GM21515 (cell line): ENCODE results near the gene TEX2.

Source experiments
- ATAC-seq: cut with Tn5 transposase; IDR thresholded peaks from one replicate; pipeline ENCODE4 v1.9.1; 2021; ENCODE audit not compliant: unreplicated experiment

Gene TEX2

DNA sequence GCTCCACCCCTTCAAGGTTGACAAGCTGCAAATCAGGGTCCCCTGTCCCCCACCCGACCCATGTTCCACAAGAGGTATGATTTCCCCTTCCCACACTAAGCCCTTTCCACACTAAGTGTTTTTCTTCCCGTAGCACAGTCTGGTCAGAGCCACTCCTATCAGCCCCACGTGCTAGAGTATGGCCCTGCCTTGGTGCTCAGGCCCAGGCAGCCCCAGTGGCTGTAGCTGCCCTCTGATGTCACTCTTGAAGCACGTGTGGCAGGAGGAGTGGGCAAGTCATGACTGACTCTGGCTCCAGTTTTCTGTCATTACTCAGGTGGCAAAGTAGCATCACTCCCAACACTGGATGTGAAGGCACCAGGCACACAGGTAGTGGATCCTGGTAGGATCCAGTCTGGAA lies 97.7 kb downstream of the TEX2 start:
- ATAC-seq = no peak

DNA sequence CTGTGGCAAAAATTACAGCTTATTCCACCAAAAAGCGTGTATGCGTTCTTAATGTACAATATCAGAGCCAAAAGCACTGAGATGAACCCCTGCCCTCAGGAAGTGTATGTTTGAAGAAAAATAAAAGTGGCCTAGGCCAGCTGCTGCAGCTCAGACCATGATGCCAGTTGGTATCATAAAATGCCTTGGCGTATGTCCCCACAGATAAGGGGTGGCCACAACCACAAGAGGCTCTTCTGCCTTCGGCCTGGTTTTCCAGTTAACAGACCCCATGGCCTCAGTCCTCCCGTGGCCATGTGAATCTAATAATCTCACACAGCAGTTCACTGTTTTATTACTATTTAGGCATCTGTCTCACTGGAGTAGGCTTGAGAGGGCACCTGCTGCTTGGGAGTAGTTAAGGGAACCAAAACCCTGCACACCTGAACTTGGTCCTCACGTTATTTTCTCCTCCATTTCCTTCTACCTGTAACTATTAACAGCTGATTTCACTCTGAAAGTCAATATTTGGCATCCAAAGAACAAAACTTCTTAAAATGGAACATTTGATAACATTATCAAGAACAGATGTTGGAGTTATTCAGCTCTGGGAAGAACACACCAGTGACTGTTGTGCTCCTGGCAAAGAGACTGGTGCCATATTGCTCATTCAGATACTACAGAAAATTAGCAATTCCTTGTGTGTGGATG lies 98.3 kb downstream of the TEX2 start:
- ATAC-seq = no peak

DNA sequence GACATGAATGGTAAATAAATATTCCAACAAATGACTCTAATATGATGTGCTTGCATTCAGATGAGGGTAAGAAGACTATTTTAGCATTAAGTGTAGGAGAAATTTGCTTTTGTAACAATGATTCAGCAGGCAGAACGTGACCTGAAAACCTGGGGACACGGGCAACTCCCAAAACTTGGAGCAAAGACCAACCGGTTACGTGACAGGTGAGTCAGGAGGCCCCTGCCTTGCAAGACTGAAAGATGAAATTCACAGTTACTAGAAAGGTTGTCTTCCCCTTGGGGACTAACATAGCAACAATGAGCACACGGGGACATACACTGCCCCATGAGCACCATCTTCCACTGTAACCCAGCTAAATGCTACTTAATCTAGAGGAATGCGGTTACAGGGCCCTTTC lies 99.6 kb downstream of the TEX2 start:
- no peak for ATAC-seq

DNA sequence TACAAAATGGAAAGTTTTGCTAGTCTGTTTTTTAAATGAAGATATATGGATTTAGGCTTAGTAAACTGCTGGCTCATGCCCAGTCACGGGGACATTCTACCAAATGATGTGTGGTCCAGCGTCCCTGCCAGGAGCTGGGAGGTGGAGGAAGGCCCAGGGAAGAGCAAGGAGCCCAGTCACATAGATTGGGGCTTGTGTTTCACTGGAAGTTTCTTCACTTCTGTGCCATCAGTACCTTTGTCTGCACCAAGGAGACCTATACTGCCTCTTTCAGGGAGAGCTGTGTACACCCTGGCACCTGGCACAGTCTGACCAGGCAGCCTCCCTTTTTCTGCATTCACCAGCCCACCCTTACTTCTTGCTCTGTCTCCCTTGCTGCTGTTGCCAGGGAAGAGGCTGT lies 100.5 kb downstream of the TEX2 start:
- ATAC-seq = no peak

DNA sequence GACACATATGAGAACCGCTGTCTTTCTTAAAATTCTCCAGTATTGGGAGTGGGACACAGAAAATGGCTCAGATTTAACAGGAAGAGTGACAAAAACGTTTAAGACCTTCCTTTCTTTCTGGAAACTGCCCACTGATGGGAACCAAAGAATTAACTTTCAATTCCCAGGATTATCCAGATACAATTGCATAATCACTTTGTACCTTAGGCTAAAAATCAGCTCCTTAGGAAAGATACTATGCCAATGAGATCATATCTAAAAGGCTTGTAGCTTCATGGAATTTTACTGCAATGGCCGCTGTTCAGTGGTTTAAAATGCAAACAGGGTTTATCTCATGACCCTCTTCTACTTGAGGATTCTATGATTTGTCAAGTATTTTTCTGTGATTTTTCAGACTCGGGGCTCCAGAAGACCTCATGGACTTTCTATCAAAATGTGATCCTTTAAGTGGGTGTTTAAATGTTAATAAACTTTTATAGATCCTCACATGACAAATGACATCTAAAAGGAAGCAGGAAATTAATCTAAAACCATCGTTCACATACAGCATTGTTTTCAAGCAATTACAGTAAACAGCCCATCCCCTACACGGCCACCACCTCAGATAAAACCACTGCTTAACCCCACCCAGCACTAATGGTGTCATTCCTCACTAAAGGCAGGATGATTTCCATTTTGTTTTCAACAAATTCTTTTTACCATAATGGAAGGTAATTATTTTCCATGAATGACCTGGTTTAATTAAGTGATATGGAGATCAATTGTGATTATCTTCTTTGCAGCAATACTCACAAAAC lies 101.5 kb downstream of the TEX2 start:
- ATAC-seq = no peak

DNA sequence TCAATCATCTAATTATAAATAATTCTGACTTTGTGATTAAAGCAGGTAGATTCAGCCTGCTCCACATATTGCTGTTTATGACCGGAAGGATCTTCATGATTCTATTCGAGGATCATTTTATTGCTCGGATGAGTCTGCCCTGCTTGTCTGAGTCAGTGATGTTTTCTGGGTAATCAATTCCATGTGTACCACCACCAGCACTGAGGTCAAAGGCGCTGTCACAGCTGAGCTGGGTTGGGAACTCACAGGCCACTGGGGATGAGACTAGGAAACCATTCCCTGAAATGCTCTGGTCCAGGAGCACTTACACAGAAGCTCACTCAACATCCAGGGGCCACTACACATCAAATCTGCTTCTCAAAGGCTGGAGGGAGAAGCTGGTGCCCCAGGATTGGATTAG lies 102.7 kb downstream of the TEX2 start:
- ATAC-seq = no peak

DNA sequence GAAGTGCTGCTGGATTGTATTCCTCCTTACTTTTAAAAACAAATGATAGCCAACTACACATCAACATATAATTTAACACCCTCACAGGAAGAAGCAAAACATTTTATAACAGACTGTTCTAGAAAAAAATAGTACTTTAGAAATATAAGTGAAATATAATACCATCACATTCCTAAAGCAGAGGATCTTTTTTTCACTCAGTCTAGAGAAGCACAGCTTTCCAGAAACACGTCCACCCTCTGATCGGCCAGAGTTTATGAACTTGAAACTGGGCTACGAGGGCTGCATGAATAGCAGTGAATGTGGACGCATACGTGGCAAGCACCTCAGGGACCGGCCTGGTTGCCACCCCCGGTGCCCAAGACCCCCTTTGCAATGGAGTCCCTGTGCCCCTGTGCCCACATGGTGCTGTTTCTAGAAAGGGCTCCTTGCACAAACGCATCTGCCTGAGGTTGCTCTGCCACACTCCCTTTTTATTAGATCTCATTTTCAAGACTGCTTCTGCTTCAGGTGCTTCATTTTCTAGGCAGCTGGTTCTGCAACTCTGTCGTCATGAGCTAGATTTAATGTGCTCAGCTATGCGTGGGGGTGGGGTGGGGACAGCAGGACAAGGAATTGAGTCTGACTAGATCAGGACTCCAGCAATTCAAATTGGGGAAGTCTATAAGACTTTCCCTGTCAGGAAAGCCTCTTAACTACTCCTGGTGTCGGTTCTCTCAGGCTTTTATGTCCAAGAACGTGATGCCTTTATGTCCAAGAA lies 104.0 kb downstream of the TEX2 start:
- ATAC-seq = no peak

DNA sequence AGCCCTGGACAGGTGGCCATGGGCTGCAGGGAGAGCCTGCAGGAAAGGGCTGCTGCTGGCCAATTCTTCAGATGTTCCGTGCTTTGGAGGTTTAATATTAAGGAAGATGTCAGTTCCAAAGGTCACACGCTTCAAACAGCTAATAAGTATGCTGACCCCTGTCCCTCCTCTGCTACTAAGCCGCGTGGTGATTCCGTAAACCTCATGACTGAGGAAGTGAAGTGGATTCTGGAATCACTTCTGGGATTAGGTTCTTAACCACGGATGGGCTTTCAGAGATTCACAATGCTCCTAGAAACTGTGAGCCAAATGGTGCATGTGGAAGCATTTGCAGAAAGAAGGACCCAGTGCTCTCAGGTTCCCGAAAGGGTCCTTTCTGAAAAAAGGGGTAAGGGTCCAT lies 104.7 kb downstream of the TEX2 start:
- no peak for ATAC-seq

DNA sequence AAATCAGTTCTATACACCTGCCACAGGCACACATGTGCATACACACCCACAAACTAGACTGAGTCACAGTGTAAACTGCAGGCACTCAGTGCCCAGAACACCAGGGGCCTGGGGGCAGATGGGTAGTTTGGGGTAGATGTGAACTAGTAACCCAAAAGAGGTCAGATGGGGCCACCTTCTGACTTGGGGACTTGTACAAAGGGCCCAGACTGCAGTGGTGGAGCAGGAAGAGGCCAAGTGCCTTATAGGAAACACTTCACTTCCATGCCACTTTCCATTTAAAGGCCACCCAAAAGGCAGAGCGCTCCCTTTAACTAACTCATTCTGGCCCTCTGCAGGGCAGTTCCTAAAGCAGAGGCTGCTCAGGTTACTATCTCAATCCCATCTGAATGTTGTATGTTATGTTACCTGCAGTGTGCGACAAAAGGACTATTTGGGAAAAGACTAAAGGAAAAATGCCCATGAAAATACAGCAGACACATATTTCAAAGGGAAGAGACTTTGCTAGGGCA lies 105.3 kb downstream of the TEX2 start:
- no peak for ATAC-seq

DNA sequence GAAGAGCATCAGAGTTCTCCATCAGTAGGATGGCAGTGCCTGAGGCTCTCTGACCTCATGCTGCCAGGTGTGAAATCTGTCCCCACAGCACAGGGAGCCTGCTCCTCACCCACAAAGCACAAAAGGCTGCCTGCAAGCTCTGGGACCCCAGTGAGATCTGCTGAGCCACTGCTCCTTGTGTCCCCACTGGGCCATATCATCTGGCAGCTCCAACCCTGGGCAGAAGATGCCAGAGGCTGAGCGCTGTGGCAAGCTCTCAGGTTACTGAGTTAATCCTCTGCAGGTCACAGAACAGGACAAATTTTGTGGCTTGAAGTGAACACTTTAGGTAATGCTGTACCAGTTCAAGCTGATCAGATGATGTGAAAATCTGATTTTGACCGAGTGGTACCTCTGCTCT lies 106.4 kb downstream of the TEX2 start:
- ATAC-seq = no peak

DNA sequence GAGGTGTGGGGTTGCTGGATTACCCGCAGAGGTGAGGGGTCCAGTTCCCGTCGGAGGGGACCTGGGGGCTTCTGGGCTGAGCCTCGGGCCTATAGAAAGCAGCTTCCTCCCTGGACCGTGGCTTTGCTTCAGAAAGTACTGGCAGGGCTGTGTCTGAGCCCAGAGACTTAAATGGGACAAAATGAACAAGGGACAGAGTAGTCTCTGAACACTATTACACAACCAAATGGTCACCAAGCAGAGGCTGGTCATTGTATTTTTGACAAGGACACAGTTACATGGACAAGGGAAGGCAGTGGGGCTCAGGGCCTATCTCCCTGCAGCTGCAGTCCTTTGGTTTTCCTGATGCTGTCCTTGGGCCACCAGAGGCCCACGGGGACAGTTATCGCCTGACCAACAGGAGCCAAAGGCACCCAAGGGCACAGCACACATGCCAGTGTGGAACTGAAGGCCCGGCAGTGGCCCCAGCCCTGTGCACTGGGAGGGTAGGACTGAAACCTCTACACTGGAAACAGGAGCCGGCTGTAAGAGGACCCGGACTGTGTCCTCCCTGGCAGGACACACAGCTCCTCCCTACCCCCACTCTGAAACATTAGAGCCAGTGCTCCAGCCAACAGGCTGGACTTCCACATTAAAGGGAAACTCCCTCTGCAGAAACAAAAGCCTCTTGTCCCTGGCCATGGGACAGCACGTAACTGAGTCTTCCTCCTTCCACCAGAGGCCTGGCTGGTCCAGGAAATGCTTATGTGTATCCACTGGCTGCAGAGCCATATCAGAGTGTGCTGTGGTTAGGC lies 107.1 kb downstream of the TEX2 start:
- no peak for ATAC-seq

DNA sequence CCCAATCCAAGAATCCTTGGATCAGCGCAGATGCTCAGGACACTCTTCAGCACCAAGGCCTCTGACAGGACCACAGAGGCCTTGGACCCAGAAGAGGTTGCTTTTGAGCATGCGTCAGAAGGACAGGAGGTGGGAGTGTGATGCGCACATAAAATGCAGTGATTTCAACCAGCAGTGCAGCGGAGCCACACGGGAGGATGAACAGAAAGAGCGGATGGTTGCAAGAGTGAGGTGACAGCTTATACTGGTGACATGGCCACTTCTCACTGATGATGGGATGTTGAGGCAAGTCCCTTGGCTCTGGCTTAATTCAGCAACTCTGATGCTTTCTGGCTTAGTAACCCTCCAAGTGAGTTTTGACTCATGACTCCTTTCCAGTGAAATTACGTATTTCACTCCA lies 107.9 kb downstream of the TEX2 start:
- ATAC-seq = no peak

DNA sequence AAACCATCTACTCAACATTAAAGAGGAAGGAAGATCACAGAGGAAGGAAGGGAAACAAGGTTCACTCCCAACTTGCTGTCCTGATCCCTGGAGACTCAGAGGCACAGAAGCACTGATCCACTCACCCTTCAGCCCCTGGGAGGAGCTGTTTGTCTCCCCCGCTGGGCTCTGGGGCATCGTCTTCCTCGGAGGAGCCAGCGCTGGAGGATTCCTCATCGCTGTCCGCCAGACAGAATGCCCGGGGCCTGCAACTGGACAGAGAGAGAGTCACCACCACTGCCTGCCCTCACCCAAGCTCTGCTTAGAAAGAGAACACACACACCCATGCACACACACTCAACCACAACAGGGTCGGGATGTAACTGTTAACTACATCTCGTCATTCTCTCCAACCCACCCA lies 108.3 kb downstream of the TEX2 start:
- ATAC-seq = no peak

DNA sequence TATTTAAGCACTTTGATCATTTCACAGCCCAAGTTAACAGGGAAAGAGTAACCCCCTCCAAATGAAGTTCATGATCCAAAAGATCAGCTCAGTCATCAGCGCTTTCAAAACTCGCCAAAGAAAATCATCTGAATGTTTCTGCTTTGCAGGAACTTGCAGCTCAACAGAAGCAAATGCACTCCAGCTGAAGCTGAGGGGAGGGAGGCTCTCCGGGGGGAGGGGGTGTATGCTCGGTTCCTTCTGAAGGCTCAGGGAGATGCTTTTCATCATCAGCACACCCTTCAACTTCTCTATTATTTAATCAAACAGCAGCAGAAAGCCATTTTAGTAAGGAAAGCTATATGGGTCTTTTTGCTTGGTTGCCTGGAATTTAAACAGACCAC lies 108.8 kb downstream of the TEX2 start:
- no peak for ATAC-seq

DNA sequence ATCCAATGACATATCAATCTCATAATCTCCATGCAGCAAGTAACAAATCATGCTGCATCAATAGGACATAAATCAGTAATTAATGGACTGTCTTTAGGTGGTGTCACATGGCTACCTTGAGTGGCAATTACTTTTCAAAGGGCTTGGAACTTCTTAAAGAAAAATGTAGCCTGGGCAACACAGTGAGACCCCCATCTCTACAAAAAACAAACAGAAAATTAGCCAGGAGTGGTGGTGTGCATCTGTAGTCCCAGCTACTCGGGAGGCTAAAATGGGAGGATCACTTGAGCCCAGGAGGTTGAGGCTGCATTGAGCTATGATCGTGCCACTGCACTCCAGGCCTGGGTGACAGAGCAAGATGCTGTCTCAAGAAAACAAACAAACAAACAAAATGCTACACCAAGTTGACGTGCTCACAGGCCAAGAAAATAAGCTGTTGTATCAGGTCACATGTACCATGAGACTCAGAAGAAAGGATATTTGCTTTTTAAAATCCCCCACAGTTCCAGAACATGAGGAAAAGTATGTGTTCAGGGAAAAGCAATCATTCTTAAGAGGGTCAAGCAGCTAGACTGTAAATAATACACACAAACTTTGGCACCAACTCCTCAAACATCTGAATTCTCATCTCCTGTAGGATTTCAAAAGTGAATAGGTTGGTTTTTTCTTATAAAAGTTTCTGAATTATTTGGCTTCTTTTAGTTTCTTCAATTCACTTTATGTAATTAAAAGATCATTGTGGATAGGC lies 109.3 kb downstream of the TEX2 start:
- ATAC-seq = no peak

DNA sequence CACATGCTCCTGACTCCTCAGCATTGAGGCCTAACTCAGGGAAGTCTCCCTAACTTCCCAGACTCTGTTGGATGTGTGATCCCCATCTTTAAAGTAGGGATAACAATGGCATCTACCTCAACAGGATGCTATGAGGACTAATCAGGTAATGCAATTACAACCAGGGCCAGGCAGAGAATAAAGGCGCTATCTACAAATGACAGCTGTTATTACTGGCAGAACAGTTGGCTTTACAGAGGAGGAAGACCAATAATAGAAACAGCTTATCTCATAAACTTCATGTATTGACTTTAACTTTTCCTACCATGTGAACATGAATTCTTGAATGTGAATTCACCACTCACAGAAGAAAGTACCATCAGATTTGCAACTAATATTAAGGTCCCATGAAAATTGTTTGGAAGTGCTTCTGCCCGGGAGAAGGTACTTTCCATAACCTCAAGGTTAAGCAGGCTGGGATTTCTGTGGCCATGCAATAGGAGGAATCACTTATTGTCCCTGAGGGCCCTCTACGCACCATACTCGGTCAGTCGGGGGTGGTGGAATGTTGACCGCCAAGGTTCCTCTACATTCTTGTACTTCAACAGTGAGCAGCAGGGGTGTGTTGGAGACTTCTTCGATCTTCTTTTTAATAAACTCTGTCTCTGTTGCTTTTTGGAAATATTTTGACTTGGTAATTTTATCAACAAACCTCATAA lies 110.5 kb downstream of the TEX2 start:
- no peak for ATAC-seq

DNA sequence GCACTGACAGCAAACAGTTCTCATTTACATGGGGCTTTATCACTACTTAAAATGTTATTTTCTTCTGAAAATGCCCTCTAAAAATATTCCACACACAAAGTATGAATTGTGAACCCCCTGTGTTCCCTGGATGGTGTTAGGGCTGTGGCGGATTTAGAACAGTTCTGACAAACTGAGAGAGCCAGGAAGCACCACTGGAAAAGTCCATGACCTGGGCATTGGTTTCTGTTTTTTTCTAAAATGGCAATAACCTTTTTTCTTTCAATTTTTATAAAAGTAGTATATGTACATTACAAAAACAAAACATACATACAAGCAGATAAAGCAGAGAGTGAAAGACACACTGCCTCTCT lies 112.1 kb downstream of the TEX2 start:
- ATAC-seq = no peak

DNA sequence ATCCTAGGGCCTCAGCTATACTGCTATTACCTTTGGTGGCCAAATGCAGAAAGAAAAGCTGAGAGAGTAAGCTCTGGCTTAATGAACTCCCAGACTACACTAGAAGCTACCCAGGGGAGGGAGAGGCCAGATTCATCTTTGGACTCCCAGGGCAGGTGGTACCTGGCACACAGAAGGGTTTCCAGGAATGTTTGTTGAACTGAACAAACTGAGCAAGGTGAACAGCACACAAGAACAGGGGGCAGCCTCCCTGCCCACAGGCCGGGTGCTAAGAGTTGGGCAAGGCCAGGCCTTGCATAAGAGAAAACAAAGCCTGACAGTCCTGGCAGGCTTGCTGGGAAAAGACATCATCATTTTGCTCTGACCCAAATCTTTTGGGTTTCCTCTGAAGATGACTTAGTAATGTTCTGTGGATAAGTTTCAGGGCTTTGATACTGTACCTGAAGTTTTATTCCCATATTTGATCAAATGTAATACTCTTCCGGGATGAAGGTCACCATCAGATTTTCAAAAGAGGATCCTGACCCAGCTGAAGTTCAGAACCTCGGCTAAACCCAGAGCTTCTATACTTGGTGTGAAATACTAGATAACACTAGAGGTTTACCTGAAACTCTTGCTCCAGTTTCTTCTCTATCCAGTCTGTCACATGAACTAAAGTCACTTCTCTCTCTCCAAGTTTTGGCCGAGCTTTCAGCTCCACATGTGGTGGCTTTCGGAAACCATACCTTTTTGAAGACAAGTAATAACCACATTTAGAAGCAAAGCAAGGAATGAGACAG lies 112.6 kb downstream of the TEX2 start:
- ATAC-seq = no peak

DNA sequence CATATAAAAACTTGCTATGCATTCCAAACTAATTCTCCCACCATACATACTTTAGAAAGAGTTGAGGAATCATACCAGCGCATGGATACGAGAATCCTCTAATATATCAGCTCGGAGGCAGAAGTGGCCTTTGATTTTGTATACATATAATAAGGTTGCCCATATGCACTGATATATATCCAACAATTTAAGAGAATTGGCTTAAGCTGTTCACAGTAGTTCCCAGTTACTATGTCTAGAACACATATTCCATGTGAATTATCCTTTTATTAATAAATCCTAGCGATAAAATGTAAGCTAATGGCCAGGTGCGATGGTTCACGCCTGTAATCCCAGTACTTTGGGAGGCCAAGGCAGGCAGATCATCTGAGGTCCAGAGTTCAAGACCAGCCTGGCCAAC lies 113.9 kb downstream of the TEX2 start:
- ATAC-seq = no peak
